HFF-Myc (cell line): ENCODE results near the gene LRRK1.

Experiments used
- DNase-seq: peaks from one replicate; pipeline ENCODE4 v3.0.0-alpha.2; 2011; ENCODE audit warnings: low read depth; ENCODE audit errors: extremely low read depth
- H3K4me3 ChIP-seq: replicated peaks from 2 replicates; pipeline ENCODE4 v1.5.1; 2011; ENCODE audit warnings: low read depth, mild to moderate bottlenecking, control low read depth, low read length
- TF ChIP-seq, protein P1 (sequence below): IDR thresholded peaks from 2 replicates; pipeline ENCODE4 v1.5.1; 2012; ENCODE audit warnings: mild to moderate bottlenecking, low read depth, low read length, control low read depth; ENCODE audit errors: missing control alignments

The LRRK1 gene

DNA sequence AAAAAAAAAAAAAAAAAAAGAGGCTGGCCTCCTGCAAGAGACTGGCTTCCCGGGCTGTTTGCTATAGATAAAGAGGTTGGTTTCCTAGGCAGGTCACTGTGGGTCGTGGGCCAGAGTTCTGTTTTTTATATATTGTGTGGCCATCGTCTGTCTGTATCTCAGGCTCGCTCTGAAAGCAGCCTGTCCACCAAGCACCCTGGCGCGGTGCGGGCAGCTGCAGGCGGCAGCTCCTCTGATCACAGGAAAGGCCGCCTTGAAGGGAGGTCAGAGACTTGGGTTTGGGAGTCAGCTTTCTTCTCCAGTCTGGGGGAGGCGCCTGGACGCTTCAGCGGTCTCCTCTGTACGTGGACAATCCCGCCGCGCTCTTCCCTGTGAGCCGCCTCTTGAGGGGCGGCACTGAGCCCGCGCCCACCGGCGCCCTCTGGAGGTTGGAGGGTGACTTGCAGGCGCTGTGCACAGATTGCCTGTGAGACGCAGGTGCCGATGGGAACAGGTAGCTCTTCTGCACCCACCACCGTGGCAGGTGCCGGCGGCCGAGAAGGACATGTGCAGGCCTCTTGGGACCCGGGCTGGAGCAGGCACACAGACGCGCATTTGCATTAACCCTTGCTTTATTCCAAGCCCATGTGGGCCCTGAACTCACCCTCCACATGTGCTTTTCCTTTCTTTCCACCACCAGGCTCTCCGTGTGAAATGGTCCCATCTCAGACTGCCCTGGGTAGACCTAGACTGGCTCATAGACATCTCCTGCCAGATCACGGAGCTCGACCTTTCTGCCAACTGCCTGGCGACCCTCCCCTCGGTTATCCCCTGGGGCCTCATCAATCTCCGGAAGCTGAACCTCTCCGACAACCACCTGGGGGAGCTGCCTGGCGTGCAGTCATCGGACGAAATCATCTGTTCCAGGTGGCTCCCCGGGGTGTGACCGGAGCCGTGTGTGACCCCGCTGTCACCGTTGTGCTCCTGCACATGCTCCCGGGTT is 89.3 kb downstream of the LRRK1 start:
- no peak for DNase-seq

DNA sequence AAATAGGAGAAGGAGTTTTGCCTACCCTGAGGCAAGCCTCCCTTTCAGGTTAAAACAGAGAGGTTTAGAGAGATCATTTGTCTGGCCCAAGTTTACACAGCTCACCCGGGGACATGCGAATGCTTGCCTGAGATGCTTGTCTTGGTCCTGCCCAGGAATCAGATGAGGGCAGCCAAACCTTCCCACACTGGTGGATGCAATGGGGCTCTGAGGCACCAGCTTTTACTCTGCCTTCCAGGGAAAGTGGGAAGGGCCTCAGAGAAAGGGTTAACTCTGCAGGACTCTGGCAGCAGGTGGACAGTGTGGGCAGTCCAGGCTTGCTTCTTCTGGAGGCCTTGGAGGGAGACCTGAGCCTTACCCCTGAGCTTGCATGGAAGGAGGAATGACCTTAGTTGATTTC is 90.0 kb downstream of the LRRK1 start:
- no peak overlapping the region for H3K4me3 ChIP-seq
- TF ChIP-seq, protein P1, sequence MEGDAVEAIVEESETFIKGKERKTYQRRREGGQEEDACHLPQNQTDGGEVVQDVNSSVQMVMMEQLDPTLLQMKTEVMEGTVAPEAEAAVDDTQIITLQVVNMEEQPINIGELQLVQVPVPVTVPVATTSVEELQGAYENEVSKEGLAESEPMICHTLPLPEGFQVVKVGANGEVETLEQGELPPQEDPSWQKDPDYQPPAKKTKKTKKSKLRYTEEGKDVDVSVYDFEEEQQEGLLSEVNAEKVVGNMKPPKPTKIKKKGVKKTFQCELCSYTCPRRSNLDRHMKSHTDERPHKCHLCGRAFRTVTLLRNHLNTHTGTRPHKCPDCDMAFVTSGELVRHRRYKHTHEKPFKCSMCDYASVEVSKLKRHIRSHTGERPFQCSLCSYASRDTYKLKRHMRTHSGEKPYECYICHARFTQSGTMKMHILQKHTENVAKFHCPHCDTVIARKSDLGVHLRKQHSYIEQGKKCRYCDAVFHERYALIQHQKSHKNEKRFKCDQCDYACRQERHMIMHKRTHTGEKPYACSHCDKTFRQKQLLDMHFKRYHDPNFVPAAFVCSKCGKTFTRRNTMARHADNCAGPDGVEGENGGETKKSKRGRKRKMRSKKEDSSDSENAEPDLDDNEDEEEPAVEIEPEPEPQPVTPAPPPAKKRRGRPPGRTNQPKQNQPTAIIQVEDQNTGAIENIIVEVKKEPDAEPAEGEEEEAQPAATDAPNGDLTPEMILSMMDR: no peak
- DNase-seq: no peak

More for the DNA sequence above, 89.3 kb downstream of the LRRK1 start:
- TF ChIP-seq, protein P1: peak; percentile 82
- H3K4me3 ChIP-seq: no peak overlapping the region

DNA sequence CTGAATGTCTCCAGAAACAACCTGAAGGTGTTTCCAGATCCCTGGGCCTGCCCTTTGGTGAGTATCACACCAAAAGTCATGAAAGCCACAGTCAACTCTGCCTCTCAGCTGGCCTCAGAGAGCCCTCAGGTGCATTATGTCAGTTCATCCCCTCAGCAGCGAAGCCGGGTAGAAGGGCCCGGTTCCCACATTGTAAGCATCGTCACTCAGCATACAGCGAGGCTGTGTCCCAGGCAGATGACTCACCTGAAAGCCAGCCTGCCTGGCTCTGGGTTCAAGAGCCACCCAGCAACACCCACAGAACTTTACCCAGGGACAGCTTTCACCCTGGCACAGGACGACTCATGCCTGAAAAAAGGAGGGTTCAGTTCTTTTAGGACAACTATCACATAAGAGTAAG is 91.6 kb downstream of the LRRK1 start:
- DNase-seq: no peak
- H3K4me3 ChIP-seq: no peak overlapping the region
- TF ChIP-seq, protein P1: no peak

DNA sequence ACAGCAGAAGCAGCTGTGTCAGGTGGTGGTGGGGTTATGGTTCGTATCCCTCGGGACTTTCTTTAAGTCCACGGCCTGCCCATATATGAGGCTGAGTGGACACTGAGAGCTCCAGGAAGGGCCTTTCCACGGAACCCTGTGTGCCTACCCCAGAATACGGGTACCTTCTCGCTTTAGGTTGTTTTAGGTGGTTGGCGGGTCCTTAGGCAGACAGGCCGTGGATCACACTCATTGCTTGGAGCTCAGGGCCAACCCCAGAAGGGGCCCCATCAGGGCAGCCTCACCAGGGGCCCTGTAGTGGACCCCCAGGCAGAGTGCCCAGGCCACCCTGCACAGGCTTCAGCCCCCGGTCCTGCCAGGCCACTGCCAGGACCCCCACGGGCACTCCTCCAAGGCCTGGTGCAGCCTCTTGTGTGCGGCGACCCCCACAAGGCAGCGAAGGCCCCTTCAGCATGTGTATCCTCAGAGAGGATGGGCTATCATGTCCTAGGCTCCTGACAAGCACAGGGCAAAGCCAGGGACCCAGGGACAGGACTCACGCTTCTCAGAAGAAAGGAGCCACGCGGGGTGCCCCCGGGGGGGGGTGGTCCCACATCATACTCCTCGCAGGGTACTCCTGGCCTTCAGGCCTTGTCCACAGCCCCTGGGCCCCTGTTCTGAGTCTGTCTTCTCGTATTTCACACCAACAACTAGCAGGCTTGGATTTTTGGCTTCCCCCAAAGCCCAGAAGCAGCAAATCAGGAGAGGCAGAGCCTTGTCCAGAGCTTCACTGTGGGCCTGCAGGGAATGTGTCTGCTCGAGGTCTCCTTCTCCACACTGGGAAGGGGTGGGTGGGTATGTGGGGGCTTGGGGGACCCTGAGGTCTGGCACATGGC is 93.4 kb downstream of the LRRK1 start:
- no peak for DNase-seq
- no peak overlapping the region for H3K4me3 ChIP-seq
- TF ChIP-seq, protein P1: no peak

DNA sequence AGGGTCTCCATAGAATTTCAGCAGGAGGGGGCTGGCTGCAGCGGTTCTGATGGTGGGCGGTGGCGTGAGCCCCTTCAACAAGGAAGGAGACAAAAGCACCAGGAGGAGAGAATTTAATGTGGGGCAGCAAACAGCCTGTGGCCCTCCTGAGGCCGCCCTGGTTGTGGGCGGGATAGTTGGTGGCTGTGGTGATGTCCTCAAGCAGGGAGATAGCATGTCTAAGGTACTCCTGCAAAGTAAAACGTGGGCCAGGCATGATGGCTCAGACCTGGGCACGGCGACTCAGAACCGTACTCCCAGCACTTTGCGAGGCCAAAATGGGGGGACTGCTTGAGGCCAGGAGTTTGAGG is 94.0 kb downstream of the LRRK1 start:
- no peak overlapping the region for H3K4me3 ChIP-seq
- no peak for DNase-seq
- TF ChIP-seq, protein P1: no peak

DNA sequence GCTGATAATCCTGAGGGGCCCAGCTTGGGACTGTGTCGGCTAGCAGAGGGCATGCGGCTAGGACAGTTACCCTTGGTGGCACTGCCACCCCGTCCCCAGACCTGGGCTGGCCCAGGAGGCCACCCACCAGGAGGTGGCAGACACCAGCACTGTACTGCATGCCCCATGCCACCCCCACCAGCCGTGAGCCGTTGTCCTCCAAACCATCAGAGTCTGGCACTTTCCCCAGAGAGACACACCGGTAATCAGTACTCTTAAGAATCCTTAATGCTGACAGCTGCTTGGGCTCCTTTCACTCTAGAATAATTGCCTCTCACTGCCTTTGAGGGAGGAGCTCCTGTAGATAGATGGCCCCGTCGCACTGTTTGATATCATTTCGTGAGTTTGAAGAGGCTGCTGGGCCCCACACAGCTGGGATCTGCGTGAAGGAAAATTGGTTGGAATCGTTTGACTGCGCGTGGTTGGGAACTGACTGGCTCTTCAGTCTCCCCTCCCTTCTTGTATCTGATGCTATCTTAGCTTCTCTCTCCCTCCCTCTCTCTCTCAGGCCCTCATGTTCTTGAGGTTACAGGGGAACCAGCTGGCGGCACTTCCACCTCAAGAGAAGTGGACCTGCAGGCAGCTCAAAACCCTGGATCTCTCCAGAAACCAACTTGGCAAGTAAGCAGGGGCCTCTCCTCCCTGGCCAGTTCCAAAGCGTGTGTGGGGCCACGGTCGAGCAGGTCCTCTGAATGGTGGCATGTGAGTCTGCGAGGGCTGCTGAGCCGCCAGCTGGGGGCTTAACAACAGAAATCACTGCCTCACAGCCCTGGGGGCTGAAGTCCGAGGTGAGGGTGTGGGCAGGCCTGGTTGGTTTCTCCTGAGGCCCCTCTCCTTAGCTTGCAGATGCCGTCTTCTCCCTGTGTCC is 94.9 kb downstream of the LRRK1 start:
- DNase-seq: no peak
- TF ChIP-seq, protein P1: no peak
- H3K4me3 ChIP-seq: no peak overlapping the region
